ENCODE data around the gene MTCL3.

GRCh38 chr6:127533011-127533410 is 13.9 kb upstream of the MTCL3 start:
- TF ChIP-seq EZH2phosphoT487 (IDR thresholded peaks at IDR 0.05; ENCODE audit: borderline replicate concordance) (no peak), CTCF (IDR thresholded peaks at IDR 0.05 in 2 of 3, conservative IDR thresholded peaks at IDR 0.05 in 1 of 3; ENCODE audit: borderline replicate concordance in 1 of 3, insufficient read depth in 1 of 3, low read depth in 2 of 3, low read length in 2 of 3) (no peak)
